ENCODE measurements around the gene CCDC102A. TPM values are rescaled to one million over a fixed set of nuclear protein-coding genes. Genes with fewer than 3 reads are reported as not detected.

CCDC102A gene
- total and polyA plus RNA-seq, 2 donors: 6.8 to 8.7 TPM

- H3K4me3 ChIP-seq (ENCODE audit: low read length in 2 of 2): no peak overlapping the region
- H3K27me3 ChIP-seq (ENCODE audit: control insufficient read depth in 2 of 2, insufficient read depth in 1 of 2, low read length in 1 of 2): peaks cover 0 to 4% of the 10 kb centered on the region in 2 donors
- H3K27ac ChIP-seq (ENCODE audit: low read depth in 1 of 2, low read length in 1 of 2): peak overlapping the region; percentile 64 to 92
- 98% methylated on average over 7 of the region's 7 CpGs for WGBS
- H3K36me3 ChIP-seq (ENCODE audit: control insufficient read depth in 2 of 2, insufficient read depth in 2 of 2, low read length in 1 of 2): no peaks in the 10 kb centered on the region
- DNase-seq (ENCODE audit: low read depth in 6 of 9, low spot score in 9 of 9): no peak
- H3K4me1 ChIP-seq (ENCODE audit: control insufficient read depth in 2 of 2, insufficient read depth in 2 of 2, low read length in 2 of 2): peaks cover 59 to 84% of the 10 kb centered on the region in 2 donors
- H3K9me3 ChIP-seq (ENCODE audit: control insufficient read depth in 2 of 2, insufficient read depth in 1 of 2, low read length in 1 of 2): no peaks in the 10 kb centered on the region
Observed at GRCh38 chr16:57534337-57534880, 2.0 kb downstream of the CCDC102A start.

- 43% methylated on average over 19 of the region's 19 CpGs for WGBS
- DNase-seq (ENCODE audit: low read depth in 6 of 9, low spot score in 9 of 9): peak in 2 of 9 donors; percentile 54 to 73
- Histone ChIP-seq H3K27ac (ENCODE audit: low read depth in 1 of 2, low read length in 1 of 2) (peak overlapping the region; percentile 64 to 92), H3K36me3 (ENCODE audit: control insufficient read depth in 2 of 2, insufficient read depth in 2 of 2, low read length in 1 of 2) (peaks cover 0 to 4% of the 10 kb centered on the region in 2 donors), H3K9me3 (ENCODE audit: control insufficient read depth in 2 of 2, insufficient read depth in 1 of 2, low read length in 1 of 2) (no peaks in the 10 kb centered on the region), H3K4me1 (ENCODE audit: control insufficient read depth in 2 of 2, insufficient read depth in 2 of 2, low read length in 2 of 2) (peaks cover 59 to 86% of the 10 kb centered on the region in 2 donors), H3K27me3 (ENCODE audit: control insufficient read depth in 2 of 2, insufficient read depth in 1 of 2, low read length in 1 of 2) (peaks cover 0 to 4% of the 10 kb centered on the region in 2 donors), H3K4me3 (ENCODE audit: low read length in 2 of 2) (peak overlapping the region in 1 of 2 donors; percentile 29)
Observed at GRCh38 chr16:57533431-57534336, 2.7 kb downstream of the CCDC102A start.

GRCh38 chr16:57532266-57532625 lies 4.1 kb downstream of the CCDC102A start:
- H3K27ac ChIP-seq (ENCODE audit: low read depth in 1 of 2, low read length in 1 of 2): peak overlapping the region; percentile 53 to 92
- peaks cover 6 to 14% of the 10 kb centered on the region in 2 donors for H3K36me3 ChIP-seq (ENCODE audit: control insufficient read depth in 2 of 2, insufficient read depth in 2 of 2, low read length in 1 of 2)
- H3K4me1 ChIP-seq (ENCODE audit: control insufficient read depth in 2 of 2, insufficient read depth in 2 of 2, low read length in 2 of 2): peaks cover 56 to 73% of the 10 kb centered on the region in 2 donors
- H3K27me3 ChIP-seq (ENCODE audit: control insufficient read depth in 2 of 2, insufficient read depth in 1 of 2, low read length in 1 of 2): no peaks in the 10 kb centered on the region
- no peak for DNase-seq (ENCODE audit: low read depth in 6 of 9, low spot score in 9 of 9)
- H3K4me3 ChIP-seq (ENCODE audit: low read length in 2 of 2): no peak overlapping the region
- 75% methylated on average over 7 of the region's 7 CpGs for WGBS
- H3K9me3 ChIP-seq (ENCODE audit: control insufficient read depth in 2 of 2, insufficient read depth in 1 of 2, low read length in 1 of 2): no peaks in the 10 kb centered on the region

GRCh38 chr16:57531635-57532265 lies 4.6 kb downstream of the CCDC102A start:
- DNase-seq (ENCODE audit: low read depth in 6 of 9, low spot score in 9 of 9): no peak
- Histone ChIP-seq H3K4me1 (ENCODE audit: control insufficient read depth in 2 of 2, insufficient read depth in 2 of 2, low read length in 2 of 2) (peaks cover 56 to 68% of the 10 kb centered on the region in 2 donors), H3K36me3 (ENCODE audit: control insufficient read depth in 2 of 2, insufficient read depth in 2 of 2, low read length in 1 of 2) (peaks cover 6 to 14% of the 10 kb centered on the region in 2 donors), H3K9me3 (ENCODE audit: control insufficient read depth in 2 of 2, insufficient read depth in 1 of 2, low read length in 1 of 2) (no peaks in the 10 kb centered on the region), H3K27me3 (ENCODE audit: control insufficient read depth in 2 of 2, insufficient read depth in 1 of 2, low read length in 1 of 2) (no peaks in the 10 kb centered on the region), H3K4me3 (ENCODE audit: low read length in 2 of 2) (no peak overlapping the region), H3K27ac (ENCODE audit: low read depth in 1 of 2, low read length in 1 of 2) (peak overlapping the region; percentile 60 to 92)
- WGBS: 93% methylated on average over 8 of the region's 8 CpGs

- Histone ChIP-seq H3K36me3 (ENCODE audit: control insufficient read depth in 2 of 2, insufficient read depth in 2 of 2, low read length in 1 of 2) (peaks cover 6 to 14% of the 10 kb centered on the region in 2 donors), H3K27ac (ENCODE audit: low read depth in 1 of 2, low read length in 1 of 2) (no peak overlapping the region), H3K9me3 (ENCODE audit: control insufficient read depth in 2 of 2, insufficient read depth in 1 of 2, low read length in 1 of 2) (no peaks in the 10 kb centered on the region), H3K27me3 (ENCODE audit: control insufficient read depth in 2 of 2, insufficient read depth in 1 of 2, low read length in 1 of 2) (no peaks in the 10 kb centered on the region), H3K4me3 (ENCODE audit: low read length in 2 of 2) (no peak overlapping the region), H3K4me1 (ENCODE audit: control insufficient read depth in 2 of 2, insufficient read depth in 2 of 2, low read length in 2 of 2) (peaks cover 56 to 66% of the 10 kb centered on the region in 2 donors)
- no peak for DNase-seq (ENCODE audit: low read depth in 6 of 9, low spot score in 9 of 9)
- 89% methylated on average over 3 of the region's 3 CpGs for WGBS
Observed at GRCh38 chr16:57531253-57531575, 5.2 kb downstream of the CCDC102A start.

- Histone ChIP-seq H3K27me3 (ENCODE audit: control insufficient read depth in 2 of 2, insufficient read depth in 1 of 2, low read length in 1 of 2) (no peaks in the 10 kb centered on the region), H3K27ac (ENCODE audit: low read depth in 1 of 2, low read length in 1 of 2) (peak overlapping the region; percentile 67 to 93), H3K9me3 (ENCODE audit: control insufficient read depth in 2 of 2, insufficient read depth in 1 of 2, low read length in 1 of 2) (no peaks in the 10 kb centered on the region), H3K4me1 (ENCODE audit: control insufficient read depth in 2 of 2, insufficient read depth in 2 of 2, low read length in 2 of 2) (peaks cover 55 to 65% of the 10 kb centered on the region in 2 donors), H3K4me3 (ENCODE audit: low read length in 2 of 2) (peak overlapping the region in 1 of 2 donors; percentile 0), H3K36me3 (ENCODE audit: control insufficient read depth in 2 of 2, insufficient read depth in 2 of 2, low read length in 1 of 2) (peaks cover 6 to 14% of the 10 kb centered on the region in 2 donors)
- DNase-seq (ENCODE audit: low read depth in 6 of 9, low spot score in 9 of 9): no peak
- WGBS: 61% methylated on average over 22 of the region's 22 CpGs
Observed at GRCh38 chr16:57530522-57531252, 5.7 kb downstream of the CCDC102A start.

GRCh38 chr16:57530104-57530521 lies 6.3 kb downstream of the CCDC102A start:
- no peaks in the 10 kb centered on the region for H3K27me3 ChIP-seq (ENCODE audit: control insufficient read depth in 2 of 2, insufficient read depth in 1 of 2, low read length in 1 of 2)
- no peaks in the 10 kb centered on the region for H3K9me3 ChIP-seq (ENCODE audit: control insufficient read depth in 2 of 2, insufficient read depth in 1 of 2, low read length in 1 of 2)
- peaks cover 51 to 59% of the 10 kb centered on the region in 2 donors for H3K4me1 ChIP-seq (ENCODE audit: control insufficient read depth in 2 of 2, insufficient read depth in 2 of 2, low read length in 2 of 2)
- peak overlapping the region; percentile 67 to 93 for H3K27ac ChIP-seq (ENCODE audit: low read depth in 1 of 2, low read length in 1 of 2)
- peaks cover 9 to 14% of the 10 kb centered on the region in 2 donors for H3K36me3 ChIP-seq (ENCODE audit: control insufficient read depth in 2 of 2, insufficient read depth in 2 of 2, low read length in 1 of 2)
- peak overlapping the region in 1 of 2 donors; percentile 0 for H3K4me3 ChIP-seq (ENCODE audit: low read length in 2 of 2)
- peak in 5 of 9 donors; percentile 63 to 88 (median 71) for DNase-seq (ENCODE audit: low read depth in 6 of 9, low spot score in 9 of 9)
- 5% methylated on average over 7 of the region's 7 CpGs for WGBS

- Histone ChIP-seq H3K4me3 (ENCODE audit: low read length in 2 of 2) (no peak overlapping the region), H3K4me1 (ENCODE audit: control insufficient read depth in 2 of 2, insufficient read depth in 2 of 2, low read length in 2 of 2) (peaks cover 47 to 54% of the 10 kb centered on the region in 2 donors), H3K27me3 (ENCODE audit: control insufficient read depth in 2 of 2, insufficient read depth in 1 of 2, low read length in 1 of 2) (no peaks in the 10 kb centered on the region), H3K36me3 (ENCODE audit: control insufficient read depth in 2 of 2, insufficient read depth in 2 of 2, low read length in 1 of 2) (peaks cover 9 to 14% of the 10 kb centered on the region in 2 donors), H3K27ac (ENCODE audit: low read depth in 1 of 2, low read length in 1 of 2) (peak overlapping the region; percentile 67 to 93), H3K9me3 (ENCODE audit: control insufficient read depth in 2 of 2, insufficient read depth in 1 of 2, low read length in 1 of 2) (no peaks in the 10 kb centered on the region)
- 67% methylated on average over 14 of the region's 14 CpGs for WGBS
- no peak for DNase-seq (ENCODE audit: low read depth in 6 of 9, low spot score in 9 of 9)
Observed at GRCh38 chr16:57529391-57530103, 6.8 kb downstream of the CCDC102A start.

Data from thymus (tissue), 11 donors.